ENCODE data around the gene GRHL1. TPM values are rescaled to one million over a fixed set of nuclear protein-coding genes. Genes with fewer than 3 reads are reported as not detected.
A peak's percentile ranks its signal among the peaks of the same experiment; 100 is the strongest.

Gene GRHL1
- total and polyA plus RNA-seq, 2 experiments from 2014 or later, result 0.32 to 0.45 TPM

DNA sequence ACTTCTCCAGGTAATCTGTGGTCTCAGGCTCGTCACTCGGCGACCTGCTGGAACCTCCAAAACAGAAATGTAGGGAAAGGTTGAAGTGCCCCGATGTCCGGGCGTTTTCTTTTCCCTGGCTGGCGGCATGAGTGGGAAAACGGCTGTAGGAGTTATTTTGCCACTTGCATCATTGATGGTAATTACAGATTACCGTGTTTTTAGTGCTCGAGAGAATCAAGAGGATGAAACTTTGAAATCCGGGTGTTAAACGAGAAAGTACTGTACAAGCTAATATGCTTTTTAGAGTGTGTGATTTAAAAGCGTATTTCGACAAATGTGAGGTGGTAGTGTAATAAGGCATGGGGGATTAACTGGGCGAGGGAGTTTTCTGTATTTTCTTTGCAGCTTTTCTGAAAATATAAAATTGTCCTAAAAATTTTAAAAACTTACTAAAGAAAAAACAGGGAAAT, 819 bp downstream of the GRHL1 start:
- peak overlapping the region; percentile 17; the same call in 1 of the 2 replicates for H3K9ac ChIP-seq
- no peaks in the 10 kb centered on the region for H3K4me1 ChIP-seq (ENCODE audit: insufficient read depth)
- no peaks in the 10 kb centered on the region for H3K9me2 ChIP-seq (ENCODE audit: insufficient read depth)
- in situ Hi-C loops (cut with MboI), result no loop called here
- DNase-seq, result no peak
- no peaks in the 10 kb centered on the region for H3K9me3 ChIP-seq (ENCODE audit: low read depth)
- H2AFZ ChIP-seq, result peak overlapping the region; percentile 56
- no peaks in the 10 kb centered on the region for H3F3A ChIP-seq (ENCODE audit: insufficient read depth)
- H3K27ac ChIP-seq, result no peak overlapping the region
- no peaks in the 10 kb centered on the region for H3K79me2 ChIP-seq (ENCODE audit: insufficient read depth)
- TF ChIP-seq EZH2phosphoT487 (IDR thresholded peaks at IDR 0.05; ENCODE audit: insufficient read depth, low read depth), result no peak
- no peak for TF ChIP-seq EZH2 (IDR thresholded peaks at IDR 0.05; ENCODE audit: insufficient read depth, poor library complexity, severe bottlenecking)
- peak overlapping the region; percentile 72 for H3K4me3 ChIP-seq
- H4K20me1 ChIP-seq (ENCODE audit: insufficient read depth), result no peaks in the 10 kb centered on the region
- H3K36me3 ChIP-seq (ENCODE audit: low read depth), result no peaks in the 10 kb centered on the region
- H3K27me3 ChIP-seq (replicated peaks; ENCODE audit: insufficient read depth), result no peaks in the 10 kb centered on the region
- peak overlapping the region; percentile 21 for H3K4me2 ChIP-seq (ENCODE audit: unreplicated experiment)
- 14% methylated on average over 15 of the region's 15 CpGs for WGBS, 2 experiments (ENCODE audit: low coverage in 1 of 2, low lambda C conversion rate in 2 of 2, missing lambda C conversion rate in 2 of 2)

DNA sequence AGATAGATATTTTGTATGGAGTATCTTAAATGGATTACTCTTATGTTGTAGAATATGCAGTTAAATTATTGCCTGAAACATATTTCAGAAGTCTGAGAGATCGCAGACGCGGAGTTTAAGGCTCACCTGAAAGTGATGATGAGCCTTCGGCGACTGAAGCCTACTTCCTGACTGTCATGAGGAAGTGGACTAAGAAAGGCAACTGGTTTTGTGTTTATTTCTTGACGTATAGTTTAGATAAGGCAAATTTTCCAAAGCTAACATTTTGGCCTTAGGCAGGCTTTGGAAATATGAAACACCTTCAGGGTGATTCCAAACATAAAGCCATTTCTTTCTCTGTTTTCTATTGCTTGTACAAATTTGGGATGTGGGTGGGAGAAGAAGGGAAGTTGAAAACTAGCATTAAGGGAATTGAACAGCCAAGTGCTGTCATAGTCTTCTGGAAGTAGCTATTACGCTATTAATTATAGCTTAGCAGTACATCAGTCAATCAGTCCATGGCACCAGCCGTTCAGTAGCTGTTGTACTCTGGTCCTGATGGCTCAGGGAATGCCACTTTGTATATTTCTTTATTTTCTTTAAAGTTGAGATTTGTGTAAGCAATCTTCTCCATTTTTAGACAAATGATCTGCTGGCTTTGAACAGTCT, 1.5 kb downstream of the GRHL1 start:
- no peak overlapping the region for H2AFZ ChIP-seq
- H3K36me3 ChIP-seq (ENCODE audit: low read depth), result no peaks in the 10 kb centered on the region
- H3K9me2 ChIP-seq (ENCODE audit: insufficient read depth), result no peaks in the 10 kb centered on the region
- no peak overlapping the region for H3K4me2 ChIP-seq (ENCODE audit: unreplicated experiment)
- no peaks in the 10 kb centered on the region for H3F3A ChIP-seq (ENCODE audit: insufficient read depth)
- DNase-seq, result no peak
- no peaks in the 10 kb centered on the region for H3K4me1 ChIP-seq (ENCODE audit: insufficient read depth)
- no peaks in the 10 kb centered on the region for H3K9me3 ChIP-seq (ENCODE audit: low read depth)
- 91 to 92% methylated on average over 8 of the region's 8 CpGs for WGBS, 2 experiments (ENCODE audit: low coverage in 1 of 2, low lambda C conversion rate in 2 of 2, missing lambda C conversion rate in 2 of 2)
- no peaks in the 10 kb centered on the region for H3K27me3 ChIP-seq (replicated peaks; ENCODE audit: insufficient read depth)
- no peak overlapping the region for H3K4me3 ChIP-seq
- no peak overlapping the region for H3K9ac ChIP-seq
- no peaks in the 10 kb centered on the region for H4K20me1 ChIP-seq (ENCODE audit: insufficient read depth)
- TF ChIP-seq EZH2phosphoT487 (IDR thresholded peaks at IDR 0.05; ENCODE audit: insufficient read depth, low read depth) (no peak), EZH2 (IDR thresholded peaks at IDR 0.05; ENCODE audit: insufficient read depth, poor library complexity, severe bottlenecking) (no peak)
- in situ Hi-C loops (cut with MboI), result no loop called here
- H3K79me2 ChIP-seq (ENCODE audit: insufficient read depth), result no peaks in the 10 kb centered on the region
- no peak overlapping the region for H3K27ac ChIP-seq

- Histone ChIP-seq H3K4me1 (ENCODE audit: insufficient read depth) (no peaks in the 10 kb centered on the region), H3K4me3 (no peak overlapping the region), H3K36me3 (ENCODE audit: low read depth) (no peaks in the 10 kb centered on the region), H3K9ac (no peak overlapping the region), H3K27me3 (replicated peaks; ENCODE audit: insufficient read depth) (no peaks in the 10 kb centered on the region), H3K9me2 (ENCODE audit: insufficient read depth) (no peaks in the 10 kb centered on the region), H3K4me2 (ENCODE audit: unreplicated experiment) (no peak overlapping the region), H3K27ac (no peak overlapping the region), H3K9me3 (ENCODE audit: low read depth) (no peaks in the 10 kb centered on the region), H3K79me2 (ENCODE audit: insufficient read depth) (no peaks in the 10 kb centered on the region), H2AFZ (no peak overlapping the region), H4K20me1 (ENCODE audit: insufficient read depth) (no peaks in the 10 kb centered on the region), H3F3A (ENCODE audit: insufficient read depth) (no peaks in the 10 kb centered on the region)
- DNase-seq, result no peak
- TF ChIP-seq EZH2phosphoT487 (IDR thresholded peaks at IDR 0.05; ENCODE audit: insufficient read depth, low read depth) (no peak), EZH2 (IDR thresholded peaks at IDR 0.05; ENCODE audit: insufficient read depth, poor library complexity, severe bottlenecking) (no peak)
- in situ Hi-C loops (cut with MboI), result no loop called here
- 65 to 73% methylated on average over 3 of the region's 3 CpGs for WGBS, 2 experiments (ENCODE audit: low coverage in 1 of 2, low lambda C conversion rate in 2 of 2, missing lambda C conversion rate in 2 of 2)
Observed at GRCh38 chr2:9954136-9954535, 2.6 kb downstream of the GRHL1 start.

DNA sequence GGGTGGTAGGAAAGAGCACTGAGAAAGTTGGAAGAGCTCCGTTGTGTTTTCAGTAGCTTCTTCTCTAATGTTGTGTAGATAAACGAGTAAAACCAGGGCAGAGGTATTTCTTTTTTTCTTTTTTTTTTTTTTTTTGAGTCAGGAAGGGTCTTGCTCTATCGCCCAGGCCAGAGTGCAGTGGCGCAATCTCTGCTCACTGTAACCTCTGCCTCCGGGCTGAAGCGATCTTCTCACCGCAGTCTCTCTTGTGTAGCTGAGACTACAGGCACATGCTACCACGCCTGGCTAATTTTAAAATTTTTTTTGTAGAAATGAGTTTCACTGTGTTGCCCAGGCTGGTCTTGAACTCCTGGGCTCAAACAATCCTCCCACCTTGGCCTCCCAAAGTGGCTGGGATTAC, 6.6 kb downstream of the GRHL1 start:
- no peaks in the 10 kb centered on the region for H3K9me2 ChIP-seq (ENCODE audit: insufficient read depth)
- no peak overlapping the region for H2AFZ ChIP-seq
- no peaks in the 10 kb centered on the region for H3K36me3 ChIP-seq (ENCODE audit: low read depth)
- H3F3A ChIP-seq (ENCODE audit: insufficient read depth), result no peaks in the 10 kb centered on the region
- H3K4me2 ChIP-seq (ENCODE audit: unreplicated experiment), result no peak overlapping the region
- H3K9me3 ChIP-seq (ENCODE audit: low read depth), result no peaks in the 10 kb centered on the region
- in situ Hi-C loops (cut with MboI), result no loop called here
- 90 to 92% methylated on average over 7 to 8 of the region's 8 CpGs for WGBS, 2 experiments (ENCODE audit: low coverage in 1 of 2, low lambda C conversion rate in 2 of 2, missing lambda C conversion rate in 2 of 2)
- H3K79me2 ChIP-seq (ENCODE audit: insufficient read depth), result no peaks in the 10 kb centered on the region
- no peak overlapping the region for H3K27ac ChIP-seq
- H3K4me3 ChIP-seq, result no peak overlapping the region
- TF ChIP-seq EZH2phosphoT487 (IDR thresholded peaks at IDR 0.05; ENCODE audit: insufficient read depth, low read depth) (no peak), EZH2 (IDR thresholded peaks at IDR 0.05; ENCODE audit: insufficient read depth, poor library complexity, severe bottlenecking) (no peak)
- H4K20me1 ChIP-seq (ENCODE audit: insufficient read depth), result no peaks in the 10 kb centered on the region
- no peaks in the 10 kb centered on the region for H3K27me3 ChIP-seq (replicated peaks; ENCODE audit: insufficient read depth)
- DNase-seq, result no peak
- H3K9ac ChIP-seq, result no peak overlapping the region
- H3K4me1 ChIP-seq (ENCODE audit: insufficient read depth), result no peaks in the 10 kb centered on the region

Measured in GM23248 (cell line).